ENCODE results near the gene GALNTL6.

DNA sequence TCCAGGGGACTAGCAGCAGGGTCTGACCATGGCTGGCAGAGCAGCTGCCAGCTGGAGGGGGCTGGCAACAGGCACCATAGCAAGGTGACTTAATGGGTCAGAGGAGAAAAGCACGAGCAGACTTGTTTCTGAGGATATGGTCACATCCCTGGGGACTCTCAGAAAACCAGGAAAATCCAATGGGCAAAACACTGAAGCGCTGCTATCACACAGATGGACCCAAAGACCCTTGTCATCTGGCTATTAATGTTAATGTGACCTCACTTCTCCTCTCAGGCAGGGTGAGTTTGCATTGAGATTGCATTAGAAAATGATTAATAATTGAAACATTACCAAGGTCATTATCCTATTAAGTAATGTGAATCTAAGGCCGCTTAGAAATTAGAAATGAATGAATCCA is 1061.7 kb downstream of the GALNTL6 start:
- TF ChIP-seq POLR2A (IDR thresholded peaks at IDR 0.05; ENCODE audit: low read length) (no peak), GATA1 (IDR thresholded peaks at IDR 0.05; ENCODE audit: low read depth, low read length) (no peak)
